ENCODE results near the gene GJD4.

GJD4 gene

DNA sequence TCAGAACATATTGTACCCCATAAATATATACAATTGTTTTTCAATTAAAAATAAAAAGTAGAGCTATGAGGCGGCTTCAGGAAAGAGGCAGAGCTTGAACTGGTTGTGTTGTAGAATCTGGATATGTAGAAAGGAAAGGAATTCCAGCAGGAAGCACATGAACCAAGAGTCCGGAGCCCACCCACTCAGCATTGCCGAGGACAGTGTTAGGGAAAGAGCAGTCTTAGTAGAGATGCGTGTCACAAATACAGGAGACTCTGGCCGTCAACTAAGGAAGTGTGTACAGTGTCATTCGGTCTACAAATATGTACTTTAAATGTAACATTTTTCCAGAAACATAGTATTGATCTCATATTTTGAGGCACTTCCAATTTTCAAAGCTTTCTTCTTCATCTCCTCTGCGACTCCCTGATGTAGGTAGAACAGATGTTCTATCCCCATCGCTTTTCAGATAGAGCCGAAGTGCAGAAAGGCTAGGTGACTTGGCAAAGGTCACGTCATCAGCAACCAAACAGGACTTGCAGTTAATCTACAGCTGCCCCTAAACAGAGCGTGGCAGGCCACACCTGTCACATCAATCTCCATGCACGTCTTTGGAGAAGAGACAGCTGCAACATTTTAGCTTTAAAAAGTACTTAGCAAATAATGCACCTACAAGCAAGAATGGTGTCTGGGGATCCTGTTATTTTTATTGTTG lies 25.3 kb upstream of the GJD4 start:
- DNase-seq = no peak

DNA sequence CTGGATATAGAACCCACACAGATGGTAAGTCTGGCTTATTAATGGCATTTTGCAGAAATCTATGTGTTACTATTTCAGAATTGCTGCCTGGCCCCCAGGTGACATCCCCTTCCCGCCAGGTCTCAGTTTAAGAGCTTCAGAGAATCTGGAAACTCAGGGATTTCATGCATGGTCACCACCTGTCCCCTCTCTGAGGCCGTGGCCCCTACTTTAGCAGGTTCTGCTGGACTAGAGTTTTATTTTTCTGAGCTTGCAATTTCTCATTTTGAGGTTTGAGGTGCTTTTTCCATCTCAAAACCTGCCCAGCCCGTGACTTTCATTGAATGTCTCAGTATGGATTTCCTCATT lies 24.7 kb upstream of the GJD4 start:
- no peak for DNase-seq

DNA sequence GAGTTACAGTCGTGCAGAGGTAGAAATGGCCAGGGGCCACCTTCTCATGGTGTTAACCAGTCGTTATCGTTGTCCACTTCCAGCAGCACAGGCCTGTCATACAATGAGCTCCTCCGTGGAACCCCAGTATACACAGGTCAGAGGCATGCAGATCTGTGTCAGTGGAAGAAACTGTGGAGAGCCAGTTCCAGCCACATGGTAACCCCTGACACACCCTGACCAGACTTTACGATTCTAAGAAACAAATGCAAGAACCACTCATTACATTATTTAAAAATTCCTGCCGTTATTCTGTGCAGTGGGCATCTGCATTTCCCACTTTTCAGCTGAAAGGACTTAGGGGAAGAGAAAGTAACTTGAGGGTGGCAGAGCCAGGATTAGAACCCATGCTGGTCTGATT lies 23.5 kb upstream of the GJD4 start:
- DNase-seq = no peak

DNA sequence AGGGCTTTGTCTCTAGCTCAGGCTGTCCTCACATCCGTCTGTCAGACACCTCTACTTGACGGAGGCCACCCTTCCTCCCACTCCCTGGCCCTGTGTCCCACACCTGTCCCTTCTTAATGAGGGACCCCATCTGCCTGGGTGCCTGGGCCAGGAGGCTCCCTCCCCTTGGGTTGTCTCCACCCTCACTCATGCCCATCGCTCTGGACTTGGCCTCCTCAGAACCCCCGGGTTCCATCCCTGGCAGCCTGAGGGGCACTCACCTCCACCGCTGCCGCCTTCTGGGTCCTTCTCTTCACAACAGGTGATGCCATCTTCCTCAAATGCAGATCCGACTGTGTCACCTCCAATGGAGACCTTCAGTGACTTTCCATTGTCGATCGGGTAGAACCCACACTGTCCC lies 20.2 kb upstream of the GJD4 start:
- no peak for DNase-seq

DNA sequence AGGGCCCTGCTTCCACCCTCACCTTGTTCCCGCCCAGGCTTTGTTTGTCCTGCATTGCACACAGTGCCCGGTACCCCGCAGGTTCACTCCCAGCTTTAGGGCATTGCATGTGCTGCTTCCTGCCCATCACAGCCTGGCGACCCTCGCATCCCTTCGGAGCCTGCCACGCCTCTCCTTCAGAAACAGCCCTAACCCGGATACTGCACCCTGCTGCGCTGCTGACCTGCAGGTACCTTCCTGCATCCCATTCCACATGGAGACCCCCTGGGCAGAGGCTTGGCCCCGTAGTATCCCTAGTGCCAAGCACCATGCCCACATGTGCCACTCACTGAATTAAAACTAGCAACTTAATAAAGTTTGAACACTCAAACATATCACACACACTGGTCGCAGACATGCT lies 19.8 kb upstream of the GJD4 start:
- no peak for DNase-seq

DNA sequence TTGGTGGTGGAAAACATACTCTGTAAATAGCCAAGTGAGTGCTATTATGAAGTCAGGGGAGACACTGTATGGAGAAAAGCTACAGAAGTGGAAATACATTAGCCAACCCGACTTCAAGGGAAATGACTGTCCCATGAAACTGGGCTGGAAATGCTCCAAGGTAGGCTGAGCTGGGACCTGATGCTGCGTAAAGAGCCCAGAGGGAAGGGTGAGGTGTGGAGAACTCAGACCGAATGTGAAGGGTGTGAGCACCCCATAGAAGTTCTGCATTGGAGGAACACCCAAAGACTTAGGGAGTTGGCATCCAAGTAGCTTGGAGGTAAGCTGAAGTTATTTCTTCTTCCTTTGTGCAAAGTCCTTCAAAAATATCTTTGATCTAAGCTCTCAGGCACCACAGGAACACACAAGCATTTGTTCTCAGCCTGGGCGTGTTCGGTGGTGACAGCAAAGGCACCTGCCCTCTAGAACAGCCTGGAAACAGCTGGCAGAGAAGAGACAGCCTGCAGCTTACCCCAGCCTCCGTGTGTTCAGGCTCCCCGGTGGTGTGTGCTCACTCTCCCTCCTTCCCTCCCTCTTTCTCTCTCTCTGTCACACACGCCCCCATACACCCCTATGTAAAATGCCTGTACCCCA lies 19.1 kb upstream of the GJD4 start:
- DNase-seq = no peak

DNA sequence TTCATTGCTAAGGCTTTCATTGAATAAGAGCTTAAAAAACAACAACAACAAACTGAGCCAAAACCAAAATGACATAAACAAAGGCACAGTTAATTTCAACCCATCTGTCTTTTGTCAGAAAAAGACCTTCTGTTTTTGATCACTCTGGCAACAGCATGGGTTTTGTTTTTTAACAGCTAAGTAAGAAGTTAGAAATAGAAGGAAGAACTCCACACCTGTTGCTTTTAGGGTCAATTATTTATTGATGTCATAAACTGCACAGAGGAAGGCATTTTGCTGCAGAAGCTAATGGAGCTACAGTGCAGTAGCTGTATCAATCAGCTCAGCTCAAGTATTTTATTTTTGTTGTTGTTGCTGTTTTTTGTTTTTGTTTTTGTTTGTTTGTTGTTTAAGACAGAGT lies 16.3 kb upstream of the GJD4 start:
- no peak for DNase-seq

DNA sequence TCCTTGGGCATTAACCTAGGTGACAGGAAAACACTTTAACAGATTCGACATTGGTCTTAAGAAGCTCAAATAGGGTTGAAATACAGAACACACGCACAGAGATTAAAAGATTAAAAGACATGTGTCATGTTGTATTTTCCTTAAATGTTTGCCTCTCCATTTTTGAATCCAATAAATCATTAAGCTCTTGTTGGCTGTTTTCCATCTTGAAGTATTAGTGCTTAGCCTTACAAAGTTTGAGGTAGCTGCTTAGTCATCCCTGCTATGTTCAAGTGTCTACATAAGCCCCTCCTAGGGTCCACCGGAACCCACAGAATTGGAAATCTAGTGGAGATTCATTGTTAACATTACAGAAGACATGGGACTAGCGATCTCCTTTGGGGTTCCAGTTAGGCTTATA lies 12.7 kb upstream of the GJD4 start:
- no peak for DNase-seq

DNA sequence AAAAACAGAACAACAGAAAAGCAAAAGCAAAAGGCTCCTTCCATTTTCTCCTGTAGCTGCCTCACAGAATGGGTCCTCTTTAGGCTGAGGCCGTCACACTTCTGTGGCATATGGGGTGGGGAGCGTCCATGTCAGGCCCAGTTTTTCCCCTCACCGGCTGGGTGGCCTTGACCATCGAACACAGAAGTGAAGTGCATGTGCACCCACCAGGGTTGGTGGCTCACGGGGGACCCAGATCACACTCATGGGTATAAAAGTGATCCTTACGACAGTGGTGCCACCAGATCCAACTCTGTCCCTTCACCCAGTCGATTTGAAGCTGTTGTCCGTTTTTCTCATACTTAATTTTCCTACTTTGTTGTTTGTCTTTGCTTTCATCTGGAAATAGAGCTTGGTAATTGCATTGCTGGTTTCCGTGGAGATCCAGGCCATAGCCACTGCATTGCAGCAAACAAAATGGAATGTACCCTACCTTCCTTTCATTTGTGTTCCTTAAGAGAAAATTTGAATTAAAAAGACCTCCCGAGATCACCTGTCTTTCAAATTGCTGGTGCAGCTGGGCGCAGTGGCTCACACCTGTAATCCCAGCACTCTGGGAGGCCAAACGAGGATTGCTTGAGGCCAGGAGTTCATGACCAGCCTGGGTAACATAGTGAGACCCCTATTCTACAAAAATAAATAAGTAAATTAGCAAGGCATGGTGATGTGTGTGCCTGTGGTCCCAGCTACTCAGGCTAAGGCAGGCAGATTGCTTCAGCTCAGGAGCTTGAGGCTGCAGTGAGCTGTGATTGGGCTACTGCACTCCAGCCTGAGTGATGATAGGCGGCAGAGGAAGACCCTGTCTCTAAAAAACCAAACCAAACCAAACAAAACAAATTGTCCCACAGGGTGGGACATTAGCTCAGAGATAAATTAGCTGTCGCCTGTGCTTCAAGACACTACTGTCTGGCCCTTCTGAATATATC lies 10.7 kb upstream of the GJD4 start:
- DNase-seq = no peak

DNA sequence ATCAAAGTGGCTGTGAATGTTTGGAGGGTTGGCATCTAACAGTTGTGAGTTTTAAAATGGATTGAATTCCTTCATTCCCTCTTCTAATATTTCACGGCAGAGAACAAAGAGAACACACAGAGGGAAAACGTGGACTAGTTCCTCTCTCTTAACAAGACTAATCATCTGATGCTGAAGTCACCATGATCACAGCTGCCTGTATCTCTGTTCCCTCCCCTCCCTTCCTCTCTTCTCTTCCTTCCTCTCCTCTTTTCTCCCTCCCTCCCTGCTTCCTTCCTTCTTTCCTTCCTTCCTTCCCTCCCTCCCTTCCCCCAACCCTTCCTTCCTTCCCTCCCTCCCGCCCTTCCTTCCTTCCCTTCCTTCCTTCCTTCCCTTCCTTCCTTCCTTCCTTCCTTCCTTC lies 10.0 kb upstream of the GJD4 start:
- DNase-seq = no peak

DNA sequence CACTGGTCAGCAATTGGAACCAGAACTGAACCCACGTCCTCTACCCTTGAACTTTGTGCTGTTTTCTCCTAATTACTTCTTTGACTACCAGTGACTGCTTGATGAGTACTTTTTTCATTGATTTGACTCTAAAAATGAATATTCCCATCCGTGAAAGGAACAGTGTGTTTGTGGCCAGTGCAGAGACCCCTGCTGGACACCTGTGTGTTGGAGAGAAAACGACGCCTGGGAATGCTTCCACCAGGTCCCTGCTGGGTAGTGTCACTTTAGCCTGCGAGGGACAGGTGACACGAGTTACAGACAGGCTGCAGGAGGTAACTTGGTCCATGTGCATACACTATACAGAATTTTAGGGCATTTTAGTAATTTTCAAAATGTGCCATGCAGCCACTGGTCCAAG lies 6.8 kb upstream of the GJD4 start:
- no peak for DNase-seq

DNA sequence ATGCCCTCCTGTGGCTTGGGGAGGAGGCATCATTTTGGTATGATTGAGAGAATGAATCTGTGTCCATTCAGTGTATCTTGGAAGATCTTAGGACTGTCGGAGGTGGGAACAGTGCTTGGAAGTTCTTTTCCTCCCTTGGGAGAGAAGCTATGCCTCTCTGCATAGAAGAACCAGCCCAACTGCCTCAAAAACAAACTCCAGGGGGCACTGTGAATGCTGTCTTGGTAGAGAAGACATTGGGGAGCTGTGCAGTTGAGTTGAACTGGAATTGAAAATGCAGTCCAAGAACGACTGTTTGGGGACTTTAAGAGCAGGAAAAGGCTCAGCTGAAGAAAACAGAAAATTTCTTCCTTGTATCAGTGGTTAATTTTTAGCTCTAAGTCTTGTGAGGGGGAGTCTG lies 4.9 kb upstream of the GJD4 start:
- no peak for DNase-seq

DNA sequence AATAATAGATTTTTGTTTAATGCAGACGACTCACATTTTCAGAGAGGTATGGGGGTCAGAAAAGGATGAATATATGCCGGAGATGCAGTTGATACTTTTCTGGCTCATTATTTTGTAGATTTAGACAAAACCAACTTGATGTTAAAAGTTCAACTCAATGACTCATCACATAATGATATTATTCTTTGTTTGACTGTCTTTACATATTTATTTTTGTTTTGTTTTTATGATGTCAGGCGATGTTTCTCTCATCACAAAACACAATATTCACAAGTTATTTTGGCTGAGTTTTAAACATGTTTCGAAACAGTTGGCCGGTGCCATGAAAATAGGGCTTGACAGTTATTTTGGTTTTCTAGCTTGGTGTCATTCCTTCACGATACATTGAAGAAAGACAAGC lies 1.3 kb downstream of the GJD4 start:
- DNase-seq = no peak

DNA sequence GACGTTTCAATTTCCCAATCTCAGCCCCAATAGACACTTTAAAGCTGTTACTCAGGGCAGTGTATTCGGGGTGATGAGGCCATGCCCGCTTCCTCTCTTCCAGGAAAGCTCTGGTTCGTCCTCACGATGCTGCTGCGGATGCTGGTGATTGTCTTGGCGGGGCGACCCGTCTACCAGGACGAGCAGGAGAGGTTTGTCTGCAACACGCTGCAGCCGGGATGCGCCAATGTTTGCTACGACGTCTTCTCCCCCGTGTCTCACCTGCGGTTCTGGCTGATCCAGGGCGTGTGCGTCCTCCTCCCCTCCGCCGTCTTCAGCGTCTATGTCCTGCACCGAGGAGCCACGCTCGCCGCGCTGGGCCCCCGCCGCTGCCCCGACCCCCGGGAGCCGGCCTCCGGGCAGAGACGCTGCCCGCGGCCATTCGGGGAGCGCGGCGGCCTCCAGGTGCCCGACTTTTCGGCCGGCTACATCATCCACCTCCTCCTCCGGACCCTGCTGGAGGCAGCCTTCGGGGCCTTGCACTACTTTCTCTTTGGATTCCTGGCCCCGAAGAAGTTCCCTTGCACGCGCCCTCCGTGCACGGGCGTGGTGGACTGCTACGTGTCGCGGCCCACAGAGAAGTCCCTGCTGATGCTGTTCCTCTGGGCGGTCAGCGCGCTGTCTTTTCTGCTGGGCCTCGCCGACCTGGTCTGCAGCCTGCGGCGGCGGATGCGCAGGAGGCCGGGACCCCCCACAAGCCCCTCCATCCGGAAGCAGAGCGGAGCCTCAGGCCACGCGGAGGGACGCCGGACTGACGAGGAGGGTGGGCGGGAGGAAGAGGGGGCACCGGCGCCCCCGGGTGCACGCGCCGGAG lies 2.6 kb downstream of the GJD4 start:
- no peak for DNase-seq

DNA sequence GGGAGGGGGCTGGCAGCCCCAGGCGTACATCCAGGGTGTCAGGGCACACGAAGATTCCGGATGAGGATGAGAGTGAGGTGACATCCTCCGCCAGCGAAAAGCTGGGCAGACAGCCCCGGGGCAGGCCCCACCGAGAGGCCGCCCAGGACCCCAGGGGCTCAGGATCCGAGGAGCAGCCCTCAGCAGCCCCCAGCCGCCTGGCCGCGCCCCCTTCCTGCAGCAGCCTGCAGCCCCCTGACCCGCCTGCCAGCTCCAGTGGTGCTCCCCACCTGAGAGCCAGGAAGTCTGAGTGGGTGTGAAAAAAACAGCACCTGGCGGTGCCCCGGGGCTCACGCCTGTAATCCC lies 3.2 kb downstream of the GJD4 start:
- no peak for DNase-seq

DNA sequence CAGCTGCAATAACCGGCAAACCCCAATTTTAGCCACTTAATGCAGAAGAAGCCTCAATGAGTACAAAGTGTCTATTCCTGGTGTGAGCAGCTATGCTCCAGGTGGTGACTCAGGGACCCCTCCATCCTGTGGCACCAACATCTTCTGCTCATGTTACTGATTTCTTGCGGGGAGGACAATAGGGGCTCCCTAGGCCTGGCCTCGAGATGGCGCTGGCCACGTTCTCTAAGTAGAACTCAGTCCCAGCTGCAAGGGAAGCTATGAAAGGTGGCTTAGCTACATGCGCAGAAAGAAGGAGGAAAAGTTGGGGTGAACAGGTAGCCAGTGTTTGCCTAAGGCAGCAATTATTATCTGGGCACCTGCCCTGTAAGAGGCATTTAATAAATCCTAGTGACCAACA lies 6.6 kb downstream of the GJD4 start:
- DNase-seq = no peak

DNA sequence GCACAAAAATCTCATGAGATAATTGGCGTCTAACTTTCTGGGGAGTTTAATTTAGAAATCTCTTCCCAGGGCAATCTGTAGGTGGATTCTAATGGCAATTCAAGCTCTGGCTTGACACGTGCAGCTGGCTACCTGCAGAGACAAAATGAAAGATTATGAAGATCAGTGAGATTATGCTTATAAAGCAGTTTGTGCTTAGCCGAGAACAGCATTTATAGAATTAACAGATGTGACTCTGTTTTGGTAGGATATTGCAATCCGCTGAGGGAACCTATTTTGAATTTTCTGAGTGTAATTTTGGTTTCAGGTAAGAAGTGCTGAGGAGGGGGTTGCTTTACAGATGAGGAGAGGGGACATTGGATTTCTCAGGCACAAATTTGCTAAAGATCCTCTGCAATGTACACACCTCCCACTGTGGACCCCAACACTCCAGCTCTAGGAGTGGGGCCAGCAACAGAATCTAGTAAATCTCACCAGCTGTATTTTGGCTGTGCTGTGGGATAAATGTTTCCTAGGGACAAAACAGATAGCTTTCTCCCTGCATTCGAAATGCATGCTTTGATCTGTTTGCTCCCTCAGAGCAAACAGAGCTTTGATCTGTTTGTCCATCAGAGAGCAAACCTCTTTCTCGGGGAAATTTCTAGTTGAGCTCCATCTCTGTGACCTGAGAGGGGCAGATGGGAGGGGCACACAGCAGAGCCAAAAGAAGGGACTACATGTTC lies 7.4 kb downstream of the GJD4 start:
- DNase-seq = no peak

DNA sequence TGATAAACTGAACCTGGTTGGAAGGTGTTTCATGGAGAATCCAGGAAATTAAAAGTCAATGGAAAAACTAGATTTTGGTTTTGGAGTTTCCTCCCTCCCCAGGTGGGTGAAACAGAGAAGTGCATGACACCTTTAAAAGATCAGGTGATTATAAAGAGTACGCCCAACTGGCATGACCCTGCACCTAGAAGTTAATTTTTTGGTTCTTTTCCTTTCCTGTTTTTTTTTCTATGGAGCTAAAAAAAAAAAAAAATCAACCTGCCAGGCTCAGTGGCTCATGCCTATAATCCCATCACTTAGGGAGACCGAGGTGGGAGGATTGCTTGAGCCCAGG lies 7.9 kb downstream of the GJD4 start:
- DNase-seq = no peak

DNA sequence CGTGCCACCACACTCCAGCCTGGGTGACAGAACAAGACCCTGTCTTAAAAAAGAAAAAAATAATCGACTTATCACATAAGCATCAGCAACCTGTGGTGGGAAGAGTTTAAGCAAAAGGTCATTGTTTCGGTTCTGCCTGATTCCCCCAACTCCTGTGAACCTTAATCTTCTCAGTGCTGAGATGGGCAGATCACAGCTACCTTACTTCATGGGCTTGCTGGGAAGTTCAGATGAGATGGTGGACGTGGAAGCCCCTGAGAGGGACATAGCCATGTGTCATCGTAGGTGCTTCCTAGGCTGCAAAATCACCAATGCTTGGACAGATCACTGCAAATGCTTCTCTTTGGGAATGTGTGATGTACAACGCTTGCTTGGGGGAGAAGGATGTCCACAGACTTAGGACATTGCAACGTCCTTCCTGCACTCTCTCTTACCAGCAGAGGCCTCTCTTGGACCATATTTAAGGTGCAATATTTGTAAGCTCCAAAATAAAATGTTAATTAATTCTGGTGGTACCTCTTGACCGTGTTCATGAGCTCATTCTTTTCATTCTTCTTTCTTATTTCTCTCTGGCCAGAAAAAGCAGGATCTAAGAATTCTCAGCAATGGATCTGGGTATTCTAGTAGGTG lies 8.6 kb downstream of the GJD4 start:
- DNase-seq = no peak

DNA sequence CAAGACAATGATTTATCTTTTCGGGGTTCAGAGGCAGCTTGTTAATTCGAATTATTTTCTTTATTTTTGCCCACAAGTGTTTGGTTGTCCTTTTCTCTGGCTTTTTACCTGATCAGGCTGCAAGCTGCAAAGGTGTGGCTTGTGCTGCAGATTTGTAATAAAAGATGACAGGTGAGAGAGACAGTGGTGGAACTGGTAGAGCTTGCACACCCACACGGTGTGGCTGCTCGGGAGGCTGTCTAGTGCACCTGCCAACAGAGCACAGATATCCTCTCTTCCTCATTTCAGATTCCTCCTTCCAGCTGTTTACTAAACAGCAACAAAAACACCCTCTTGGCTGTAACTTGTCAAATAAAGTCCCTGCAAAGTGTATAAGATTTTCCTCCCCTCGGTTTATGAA lies 9.2 kb downstream of the GJD4 start:
- no peak for DNase-seq

DNA sequence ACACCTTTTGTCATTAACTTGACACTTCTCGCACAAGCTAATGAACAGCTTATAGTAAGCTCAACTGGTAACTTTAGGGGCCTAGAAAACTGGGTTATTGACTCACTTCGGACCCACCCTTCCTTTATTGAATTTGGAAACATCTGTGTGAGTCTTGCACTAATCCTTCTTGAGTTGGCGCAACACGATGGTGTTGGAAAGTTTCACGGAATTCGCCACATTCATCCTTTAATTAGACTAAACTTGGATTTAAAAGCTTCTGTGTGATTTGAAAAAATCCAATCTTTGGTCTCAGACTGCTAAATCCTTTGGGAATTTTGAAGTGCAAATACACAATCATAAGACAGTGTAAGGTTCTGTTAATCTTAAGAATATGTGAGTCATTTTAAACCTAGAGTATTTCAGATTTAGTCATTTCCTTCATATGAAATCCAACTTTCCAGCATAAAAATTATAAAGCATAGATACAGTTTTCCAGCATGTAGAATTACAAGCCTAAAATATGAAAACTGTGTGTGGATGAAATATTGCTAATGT lies 21.9 kb downstream of the GJD4 start:
- DNase-seq = no peak

DNA sequence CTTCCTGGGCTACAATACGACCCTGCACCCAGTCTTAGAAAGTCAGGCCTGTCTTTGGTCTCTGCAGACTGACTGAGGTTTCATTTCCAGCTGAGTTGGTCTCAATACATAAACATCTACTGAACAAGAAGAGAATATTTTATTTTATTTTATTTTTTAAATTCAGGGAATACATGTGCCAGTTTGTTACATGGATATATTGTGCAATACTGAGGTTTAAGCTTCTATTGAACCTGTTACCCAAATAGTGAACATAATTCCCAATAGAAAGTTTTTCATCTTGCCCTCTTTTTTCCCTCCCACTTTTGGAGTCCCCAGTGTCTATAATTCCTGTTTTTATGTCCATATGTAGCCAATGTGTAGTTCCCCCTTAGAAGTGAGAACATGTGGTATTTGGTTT lies 26.3 kb downstream of the GJD4 start:
- no peak for DNase-seq

Data from CD4-positive, alpha-beta T cell treated with Interleukin-17A for 4 hours (primary cell).